CD4-positive, alpha-beta T cell treated with Interleukin-4 for 4 hours (primary cell): ENCODE results near the gene SSX7.
"Not testable (repeated sequence)": the region's sequence is repeated elsewhere in the genome, so short reads cannot be mapped to it uniquely, and the experiment has no call there.

Source experiments
- DNase-seq: peaks from one replicate; pipeline ENCODE4 v3.0.0-alpha.2; 2020

Gene SSX7

DNA sequence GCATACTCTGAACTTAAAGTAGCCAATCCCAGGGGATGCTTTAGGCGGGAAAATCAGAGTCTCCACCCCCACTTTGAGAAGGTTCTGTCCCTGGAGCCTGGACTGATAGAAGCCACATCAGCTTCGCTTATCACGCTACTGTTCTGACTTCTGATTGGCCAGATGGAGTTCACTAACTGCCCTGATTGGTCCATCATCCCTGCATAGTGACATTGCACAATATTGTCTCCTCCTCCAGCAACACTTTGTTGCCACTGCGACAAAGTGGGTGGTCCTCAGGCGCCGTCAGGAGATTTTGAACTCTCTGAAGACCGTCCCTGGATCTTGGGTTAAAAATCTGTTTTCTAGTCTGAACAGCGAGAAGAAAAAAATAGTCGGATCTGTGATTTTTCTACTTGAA is at the start of gene SSX7:
SSX7 (minus strand) TSS at position 101 of the 400 bp plus-strand sequence. CDS start 1,428 bp downstream, outside the sequence.
- DNase-seq = not testable (repeated sequence)

GRCh38 chrX:52692034-52692433 is 37.3 kb upstream of the SSX7 start:
- not testable (repeated sequence) for DNase-seq

GRCh38 chrX:52662218-52662617 is 7.5 kb upstream of the SSX7 start:
- DNase-seq = not testable (repeated sequence)

- DNase-seq = not testable (repeated sequence)
These were observed 775 bp upstream of the SSX7 start for GRCh38 chrX:52655475-52655874.

DNA sequence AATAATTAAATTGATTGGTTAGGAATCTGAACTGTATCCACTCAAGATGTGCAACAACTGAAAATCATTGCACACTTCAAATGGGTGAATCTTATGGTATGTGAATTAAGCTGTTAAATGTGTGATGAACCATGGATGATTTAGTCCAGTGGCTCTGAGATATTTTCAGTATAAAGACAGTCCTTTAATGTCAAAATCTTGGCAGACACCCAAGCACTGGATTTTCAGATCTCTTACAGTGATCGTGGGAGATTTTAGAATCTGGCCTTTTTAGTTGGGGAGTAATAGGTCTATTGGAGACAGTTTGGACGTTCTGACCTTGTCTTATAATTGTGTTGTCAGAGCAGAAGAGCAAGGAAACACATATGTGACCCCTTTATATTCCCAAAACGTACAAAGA is 4.0 kb downstream of the SSX7 start:
- DNase-seq = not testable (repeated sequence)

- DNase-seq = not testable (repeated sequence)
These were observed 5.7 kb downstream of the SSX7 start for GRCh38 chrX:52648956-52649355.

- DNase-seq = not testable (repeated sequence)
These were observed 26.2 kb downstream of the SSX7 start for GRCh38 chrX:52628483-52628882.

- not testable (repeated sequence) for DNase-seq
These were observed 34.0 kb downstream of the SSX7 start for GRCh38 chrX:52620661-52621060.

DNA sequence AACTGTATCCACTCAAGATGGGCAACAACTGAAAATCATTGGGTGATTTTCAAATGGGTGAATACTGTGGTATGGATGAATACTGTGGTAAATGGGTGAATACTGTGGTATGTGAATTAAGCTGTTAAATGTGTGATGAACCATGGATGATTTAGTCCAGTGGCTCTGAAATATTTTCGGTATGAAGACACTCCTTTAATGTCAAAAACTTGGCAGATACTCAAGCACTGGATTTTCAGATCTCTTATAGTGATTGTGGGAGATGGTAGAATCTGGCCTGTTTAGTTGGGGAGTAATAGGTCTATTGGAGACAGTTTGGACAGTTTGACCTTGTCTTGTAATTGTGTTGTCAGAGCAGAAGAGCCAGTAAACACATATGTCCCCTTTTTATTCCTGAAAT is 45.7 kb downstream of the SSX7 start:
- DNase-seq = no peak

GRCh38 chrX:52603151-52603550 is 51.5 kb downstream of the SSX7 start:
- DNase-seq = not testable (repeated sequence)

DNA sequence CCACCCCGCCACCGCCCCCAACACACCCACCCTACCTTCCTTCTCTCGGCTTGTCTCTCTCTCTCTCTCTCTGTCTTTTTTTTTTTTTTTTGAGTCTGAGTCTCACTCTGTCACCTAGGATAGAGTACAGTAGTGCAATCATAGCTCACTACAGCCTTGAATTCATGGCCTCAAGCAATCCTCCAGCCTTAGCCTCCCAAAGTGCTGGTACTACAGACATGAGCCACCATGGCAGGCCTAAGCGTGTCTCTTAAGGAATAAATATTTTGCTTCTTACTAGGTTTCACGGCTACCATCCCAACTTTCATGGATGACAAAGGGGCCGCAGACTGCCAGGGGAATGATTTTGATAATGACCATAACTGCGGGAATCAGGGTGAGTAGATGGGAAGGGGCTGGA is 55.8 kb downstream of the SSX7 start:
- DNase-seq = no peak

DNA sequence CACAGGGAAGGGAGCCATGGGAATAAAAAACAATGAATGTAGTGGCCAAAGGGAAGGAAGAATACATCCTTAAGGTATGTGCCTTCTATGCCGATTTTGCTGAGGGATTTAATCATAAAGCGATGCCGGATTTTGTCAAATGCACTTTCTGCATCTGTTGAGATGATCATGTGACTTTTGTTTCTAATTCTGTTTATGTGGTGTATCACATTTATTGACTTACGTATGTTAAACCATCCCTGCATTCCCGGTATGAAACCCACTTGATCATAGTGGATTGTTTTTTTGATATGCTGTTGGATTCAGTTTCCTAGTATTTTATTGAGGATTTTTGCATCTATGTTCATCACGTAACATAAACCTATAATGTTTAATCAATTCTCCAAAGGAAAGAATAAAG is 60.0 kb downstream of the SSX7 start:
- DNase-seq = no peak
